IMR-90 (cell line): ENCODE measurements around the gene PRKAR1B. TPM values are rescaled to one million over a fixed set of nuclear protein-coding genes. Genes with fewer than 3 reads are reported as not detected.
A peak's percentile ranks its signal among the peaks of the same experiment; 100 is the strongest.

ENCODE experiments used
- ATAC-seq: fragments of 200-7000 bp; cut with Tn5 transposase; 2 replicates; pipeline ENCODE4 v1.9.1; 2020; ENCODE audit warnings: low read depth, mild to moderate bottlenecking, moderate library complexity
- BruUV-seq: library from RNA; stranded (reverse); fragments of 400-500 nt; replicated peaks from 2 replicates; lab custom pipeline; 2021; lab: Mats Ljungman, UMichigan
- CTCF ChIA-PET: fragments of 300-600 bp; formaldehyde crosslinking; extraction: SDS; loops from one replicate; lab custom pipeline; 2021; ENCODE audit warnings: antibody characterized with exemption; lab: Yijun Ruan, JAX
- POLR2A ChIA-PET: fragments of 300-600 bp; sonication (Branson Sonifier 250); formaldehyde crosslinking; loops from one replicate; lab custom pipeline; 2022; ENCODE audit warnings: antibody characterized with exemption; ENCODE audit not compliant: unreplicated experiment; lab: Charles Lee
- DNase-seq: peaks from one replicate; pipeline ENCODE4 v3.0.0; 2013
- H2AFZ ChIP-seq: replicated peaks from 2 replicates; pipeline ENCODE3; 2013; ENCODE audit warnings: low read length, mild to moderate bottlenecking; ENCODE audit not compliant: poor library complexity
- H2AK5ac ChIP-seq: 2 replicates; pipeline ENCODE4 v1.6.1; 2013; ENCODE audit warnings: low read depth, low read length, inconsistent platforms
- H2AK9ac ChIP-seq: replicated peaks from 2 replicates; pipeline ENCODE3; 2013; ENCODE audit warnings: mild to moderate bottlenecking, low read depth, low read length, moderate library complexity; ENCODE audit not compliant: poor library complexity
- H2BK120ac ChIP-seq: 2 replicates; pipeline ENCODE4 v1.6.1; 2013; ENCODE audit warnings: low read depth, low read length, inconsistent platforms
- H2BK15ac ChIP-seq: 3 replicates; pipeline ENCODE4 v1.6.1; 2013; ENCODE audit warnings: low read depth, low read length, inconsistent platforms
- H2BK20ac ChIP-seq: 2 replicates; pipeline ENCODE4 v1.6.1; 2013; ENCODE audit warnings: low read depth, mild to moderate bottlenecking, inconsistent platforms, low read length, moderate library complexity
- H2BK5ac ChIP-seq: 2 replicates; pipeline ENCODE4 v1.6.1; 2013; ENCODE audit warnings: mild to moderate bottlenecking, low read depth, low read length, inconsistent platforms; ENCODE audit not compliant: poor library complexity, severe bottlenecking
- H3K14ac ChIP-seq: replicated peaks from 2 replicates; pipeline ENCODE4 v1.6.1; 2013; ENCODE audit warnings: low read depth, low read length, inconsistent platforms
- H3K18ac ChIP-seq: 2 replicates; pipeline ENCODE4 v1.6.1; 2013; ENCODE audit warnings: low read depth, low read length, control low read depth
- H3K23ac ChIP-seq: 2 replicates; pipeline ENCODE4 v1.6.1; 2013; ENCODE audit warnings: low read depth, low read length, inconsistent platforms
- H3K27ac ChIP-seq: 2 replicates; pipeline ENCODE4 v1.5.1; 2013; ENCODE audit warnings: mild to moderate bottlenecking, control low read depth, low read length; ENCODE audit not compliant: insufficient read depth
- H3K27me3 ChIP-seq: 2 replicates; pipeline ENCODE4 v1.6.1; 2013; ENCODE audit warnings: low read length; ENCODE audit not compliant: control insufficient read depth, insufficient read depth
- H3K36me3 ChIP-seq: 2 replicates; pipeline ENCODE4 v1.6.1; 2013; ENCODE audit warnings: low read length, mixed read lengths; ENCODE audit not compliant: control insufficient read depth, insufficient read depth
- H3K4ac ChIP-seq: 2 replicates; pipeline ENCODE4 v1.6.1; 2013; ENCODE audit warnings: low read depth, low read length, inconsistent platforms
- H3K4me1 ChIP-seq: 2 replicates; pipeline ENCODE4 v1.6.1; 2013; ENCODE audit warnings: low read length, mixed read lengths; ENCODE audit not compliant: control insufficient read depth, insufficient read depth
- H3K4me2 ChIP-seq: 2 replicates; pipeline ENCODE4 v1.6.1; 2013; ENCODE audit warnings: low read depth, mild to moderate bottlenecking, control low read depth, low read length, moderate library complexity
- H3K4me3 ChIP-seq: 2 replicates; pipeline ENCODE4 v1.5.1; 2013; ENCODE audit warnings: low read depth, mild to moderate bottlenecking, control low read depth, low read length, moderate library complexity; ENCODE audit not compliant: insufficient read depth
- H3K56ac ChIP-seq: 2 replicates; pipeline ENCODE4 v1.6.1; 2013; ENCODE audit warnings: low read length, inconsistent platforms; ENCODE audit not compliant: insufficient read depth; ENCODE audit errors: extremely low read depth
- H3K79me1 ChIP-seq, 2 experiments: 2 replicates each; pipeline ENCODE4 v1.6.1; 2013; ENCODE audit warnings: low read length in 2 of 2, inconsistent platforms in 1 of 2, low read depth in 1 of 2
- H3K9ac ChIP-seq: 2 replicates; pipeline ENCODE4 v1.6.1; 2013; ENCODE audit warnings: low read depth, low read length, control low read depth
- H3K9me1 ChIP-seq: 2 replicates; pipeline ENCODE4 v1.6.1; 2013; ENCODE audit warnings: low read length, inconsistent platforms; ENCODE audit not compliant: insufficient read depth
- H3K9me3 ChIP-seq: 2 replicates; pipeline ENCODE4 v1.6.1; 2013; ENCODE audit warnings: low read length; ENCODE audit not compliant: control insufficient read depth, insufficient read depth
- H4K20me1 ChIP-seq: 2 replicates; pipeline ENCODE4 v1.6.1; 2013; ENCODE audit warnings: low read length, inconsistent platforms; ENCODE audit not compliant: insufficient read depth
- H4K5ac ChIP-seq: 2 replicates; pipeline ENCODE4 v1.6.1; 2013; ENCODE audit warnings: mild to moderate bottlenecking, low read depth, low read length, control low read depth
- H4K8ac ChIP-seq, 2 experiments: 2 replicates each; pipeline ENCODE4 v1.6.1; 2013; ENCODE audit warnings: low read depth in 2 of 2, low read length in 2 of 2, control low read depth in 1 of 2, inconsistent platforms in 1 of 2
- H4K91ac ChIP-seq: 2 replicates; pipeline ENCODE4 v1.6.1; 2013; ENCODE audit warnings: low read depth, low read length, inconsistent platforms; ENCODE audit not compliant: insufficient read depth
- BHLHE40 ChIP-seq: fragments of 150-350 bp; IDR thresholded peaks from 2 replicates; pipeline ENCODE4 v1.6.1; 2016; ENCODE audit warnings: mild to moderate bottlenecking, low read depth, low read length
- CEBPB ChIP-seq: IDR thresholded peaks from 2 replicates; pipeline ENCODE4 v1.6.1; 2012; ENCODE audit warnings: low read depth, low read length, improper control_type of control experiment
- CHD1 ChIP-seq: IDR thresholded peaks from 2 replicates; pipeline ENCODE4 v1.6.1; 2012; ENCODE audit warnings: low read depth, low read length, improper control_type of control experiment
- ELK1 ChIP-seq: fragments of 150-350 bp; IDR thresholded peaks from 2 replicates; pipeline ENCODE4 v1.6.1; 2016; ENCODE audit warnings: low read depth, mild to moderate bottlenecking, low read length, moderate library complexity, borderline replicate concordance
- FOS ChIP-seq: fragments of 150-350 bp; IDR thresholded peaks from 2 replicates; pipeline ENCODE4 v1.6.1; 2016; ENCODE audit warnings: low read depth, low read length
- MAFK ChIP-seq: IDR thresholded peaks from 2 replicates; pipeline ENCODE4 v1.6.1; 2012; ENCODE audit warnings: low read depth, low read length, improper control_type of control experiment
- MAZ ChIP-seq: IDR thresholded peaks from 2 replicates; pipeline ENCODE4 v1.6.1; 2012; ENCODE audit warnings: low read depth, mild to moderate bottlenecking, low read length, improper control_type of control experiment, moderate library complexity, borderline replicate concordance
- MXI1 ChIP-seq: IDR thresholded peaks from 2 replicates; pipeline ENCODE4 v1.6.1; 2012; ENCODE audit warnings: low read depth, mild to moderate bottlenecking, low read length, moderate library complexity, borderline replicate concordance
- NFE2L2 ChIP-seq: fragments of 150-350 bp; IDR thresholded peaks from 2 replicates; pipeline ENCODE4 v1.6.1; 2016; ENCODE audit warnings: low read depth, mild to moderate bottlenecking, low read length
- POLR2A ChIP-seq: IDR thresholded peaks from 2 replicates; pipeline ENCODE4 v1.6.1; 2012; ENCODE audit warnings: mild to moderate bottlenecking, low read depth, low read length
- RAD21 ChIP-seq: IDR thresholded peaks from 2 replicates; pipeline ENCODE4 v1.6.1; 2012; ENCODE audit warnings: low read length, improper control_type of control experiment
- RCOR1 ChIP-seq: IDR thresholded peaks from 2 replicates; pipeline ENCODE4 v1.6.1; 2012; ENCODE audit warnings: mild to moderate bottlenecking, low read length, improper control_type of control experiment; ENCODE audit not compliant: insufficient replicate concordance
- RFX5 ChIP-seq: IDR thresholded peaks from 2 replicates; pipeline ENCODE4 v1.8.0; 2012; ENCODE audit warnings: low read depth, mild to moderate bottlenecking, low read length, moderate library complexity
- SMC3 ChIP-seq: fragments of 150-350 bp; IDR thresholded peaks from 2 replicates; pipeline ENCODE4 v1.6.1; 2016; ENCODE audit warnings: low read depth, mild to moderate bottlenecking, antibody characterized with exemption, low read length, moderate library complexity
- WGBS, 2 experiments: methylation state at CpG; one replicate each; pipeline versions ENCODE4 v1.1.5 to v1.1.7; 2013; ENCODE audit warnings: missing lambda C conversion rate in 2 of 2; ENCODE audit not compliant: insufficient read length in 1 of 2; ENCODE audit errors: extremely low coverage in 2 of 2; 5-methylcytosine and 5-hydroxymethylcytosine counted together
- dilution Hi-C: fragments of 300-500 bp; cut with HindIII; formaldehyde crosslinking; loops from one replicate; pipeline ENCODE4 v1.14.3; 2018; ENCODE audit warnings: low sequenced_read_pairs; ENCODE audit not compliant: unreplicated experiment
- in situ Hi-C: fragments of 300-500 bp; cut with MboI; formaldehyde crosslinking; loops from 3 replicates; pipeline ENCODE4 v1.14.3; 2019; ENCODE audit warnings: low sequenced_read_pairs, inconsistent platforms, mixed read lengths
- intact Hi-C: fragments of 100-400 bp; cut with micrococcal nuclease; formaldehyde crosslinking; loops from 2 replicates; pipeline ENCODE4 v1.10.0; 2022
- polyA plus RNA-seq, 3 experiments: library from polyadenylated mRNA; depleted of rRNA; stranded (reverse); fragments of >200 nt; gene quantifications; 2 replicates each; pipeline ENCODE4 v1.2.3, GENCODE V29; 2012; ENCODE audit warnings: low replicate concordance in 1 of 3
- total RNA-seq: library from RNA; depleted of rRNA; stranded (reverse); fragments of >200 nt; gene quantifications from 2 replicates; pipeline ENCODE4 v1.2.3, GENCODE V29; 2012

The PRKAR1B gene
- total and polyA plus RNA-seq, 2 of the 4 experiments (the other 2 are of a cell fraction), result 15.2 to 20.2 TPM

GRCh38 chr7:508461-509170 is 218.5 kb downstream of the PRKAR1B start:
- peaks cover 0 to 10% of the 10 kb centered on the region in 2 experiments; a peak in 2 of 4 replicates for H3K79me1 ChIP-seq
- no peak overlapping the region for H2BK5ac ChIP-seq
- H3K4ac ChIP-seq, result no peak overlapping the region
- dilution Hi-C loops (no loop called here), in situ Hi-C loops (no loop called here), intact Hi-C loops (no loop called here)
- no peak overlapping the region for H2BK120ac ChIP-seq
- POLR2A ChIA-PET, result no interaction called here
- no peak overlapping the region for H3K23ac ChIP-seq
- no peak overlapping the region for H4K91ac ChIP-seq
- H3K4me2 ChIP-seq, result no peak overlapping the region
- no peak overlapping the region for H2AK5ac ChIP-seq
- CTCF ChIA-PET, result no interaction called here
- H2AK9ac ChIP-seq, result peak overlapping the region; percentile 37
- no peak overlapping the region for H2BK20ac ChIP-seq
- H3K18ac ChIP-seq, result no peak overlapping the region
- no peak overlapping the region for H3K4me3 ChIP-seq
- no peak overlapping the region for H3K56ac ChIP-seq
- H3K27me3 ChIP-seq, result no peaks in the 10 kb centered on the region
- no peak for TF ChIP-seq BHLHE40
- TF ChIP-seq RAD21, result no peak
- TF ChIP-seq MAZ, result no peak
- no peak for TF ChIP-seq CHD1
- TF ChIP-seq POLR2A, result no peak
- no peak for TF ChIP-seq CEBPB
- TF ChIP-seq MAFK, result no peak
- no peak for TF ChIP-seq SMC3
- TF ChIP-seq RCOR1, result no peak
- no peak for TF ChIP-seq FOS
- no peak for TF ChIP-seq ELK1
- no peak for TF ChIP-seq NFE2L2
- no peak for TF ChIP-seq RFX5
- TF ChIP-seq MXI1, result no peak
- ATAC-seq (no peak), DNase-seq (no peak)
- no TSS peak for BruUV-seq
- 89% methylated on average over 5 of the region's 12 CpGs; no CpG with 5 or more reads in 1 of the 2 experiments for WGBS, 2 experiments
- no peaks in the 10 kb centered on the region; the same call in none of the 2 replicates for H4K20me1 ChIP-seq
- H3K27ac ChIP-seq, result no peak overlapping the region
- peaks cover 2% of the 10 kb centered on the region; the same call in 1 of the 2 replicates for H3K4me1 ChIP-seq
- peaks cover 6% of the 10 kb centered on the region; the same call in 1 of the 2 replicates for H3K9me1 ChIP-seq
- H4K5ac ChIP-seq, result no peak overlapping the region
- H2AFZ ChIP-seq, result no peak overlapping the region
- no peaks in the 10 kb centered on the region for H3K9me3 ChIP-seq
- H2BK15ac ChIP-seq, result no peak overlapping the region
- H3K9ac ChIP-seq, result no peak overlapping the region
- no peak overlapping the region for H3K14ac ChIP-seq
- 0 out of 2 replicates have a peak, but pooled peaks cover 4% of the 10 kb centered on the region for H3K36me3 ChIP-seq
- no peak overlapping the region for H4K8ac ChIP-seq
